GM21367 (cell line): ENCODE results near the gene LPCAT3.
"Not testable (repeated sequence)": the region's sequence is repeated elsewhere in the genome, so short reads cannot be mapped to it uniquely, and the experiment has no call there.

Experiments used
- ATAC-seq: cut with Tn5 transposase; IDR thresholded peaks from one replicate; pipeline ENCODE4 v1.9.1; 2021; ENCODE audit not compliant: unreplicated experiment

LPCAT3 gene

GRCh38 chr12:7018350-7019042, at the start of gene LPCAT3:
Gene LPCAT3 (minus strand): TSS chr12:7018476. CDS start chr12:7018424, 52 bp downstream.
- peak; percentile 93 for ATAC-seq

DNA sequence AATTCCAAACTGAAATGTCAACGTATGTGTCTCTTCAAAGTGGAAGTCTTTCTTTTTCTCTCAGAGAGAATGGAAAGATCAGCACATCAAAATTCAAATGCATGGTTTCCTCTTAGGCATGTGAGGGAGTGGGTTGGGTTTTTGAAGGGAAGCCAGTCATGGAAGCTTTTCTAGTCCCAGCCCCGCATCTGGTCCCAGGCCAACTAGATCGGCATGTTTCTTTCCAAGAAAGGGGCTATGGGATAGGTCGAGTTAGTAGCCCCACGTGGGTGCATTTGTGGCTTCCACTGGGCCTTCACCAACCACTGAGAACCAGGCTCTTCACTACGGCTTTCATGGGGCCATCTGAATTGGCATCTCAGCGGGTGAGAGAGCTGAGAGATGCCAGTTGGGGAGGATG, 48.8 kb upstream of the LPCAT3 start:
- ATAC-seq = no peak

GRCh38 chr12:7066596-7066995, 48.3 kb upstream of the LPCAT3 start:
- ATAC-seq = no peak

DNA sequence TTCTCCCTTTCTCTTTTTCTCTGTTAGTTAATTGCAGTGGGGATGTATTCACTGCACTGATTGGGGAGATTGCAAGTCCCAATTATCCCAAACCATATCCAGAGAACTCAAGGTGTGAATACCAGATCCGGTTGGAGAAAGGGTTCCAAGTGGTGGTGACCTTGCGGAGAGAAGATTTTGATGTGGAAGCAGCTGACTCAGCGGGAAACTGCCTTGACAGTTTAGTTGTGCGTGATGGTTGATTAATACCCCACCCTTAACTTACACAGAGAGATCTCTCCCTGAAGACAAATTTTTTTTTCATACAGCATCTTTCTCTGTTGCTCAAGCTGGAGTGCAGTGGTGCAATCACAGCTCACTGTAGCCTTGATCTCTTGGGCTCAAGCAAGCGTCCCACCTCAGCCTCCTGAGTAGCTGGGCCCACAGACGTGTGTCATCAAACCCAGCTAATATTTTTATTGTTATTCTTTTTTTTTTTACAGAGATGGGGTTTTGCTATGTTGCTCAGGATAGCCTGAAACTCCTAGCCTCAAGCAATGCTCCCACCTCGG, 46.9 kb upstream of the LPCAT3 start:
- no peak for ATAC-seq

- ATAC-seq = no peak
Measured at GRCh38 chr12:7064516-7064915, 46.2 kb upstream of the LPCAT3 start.

- no peak for ATAC-seq
Measured at GRCh38 chr12:7061596-7061995, 43.3 kb upstream of the LPCAT3 start.

- ATAC-seq = no peak
Measured at GRCh38 chr12:7061138-7061537, 42.9 kb upstream of the LPCAT3 start.

DNA sequence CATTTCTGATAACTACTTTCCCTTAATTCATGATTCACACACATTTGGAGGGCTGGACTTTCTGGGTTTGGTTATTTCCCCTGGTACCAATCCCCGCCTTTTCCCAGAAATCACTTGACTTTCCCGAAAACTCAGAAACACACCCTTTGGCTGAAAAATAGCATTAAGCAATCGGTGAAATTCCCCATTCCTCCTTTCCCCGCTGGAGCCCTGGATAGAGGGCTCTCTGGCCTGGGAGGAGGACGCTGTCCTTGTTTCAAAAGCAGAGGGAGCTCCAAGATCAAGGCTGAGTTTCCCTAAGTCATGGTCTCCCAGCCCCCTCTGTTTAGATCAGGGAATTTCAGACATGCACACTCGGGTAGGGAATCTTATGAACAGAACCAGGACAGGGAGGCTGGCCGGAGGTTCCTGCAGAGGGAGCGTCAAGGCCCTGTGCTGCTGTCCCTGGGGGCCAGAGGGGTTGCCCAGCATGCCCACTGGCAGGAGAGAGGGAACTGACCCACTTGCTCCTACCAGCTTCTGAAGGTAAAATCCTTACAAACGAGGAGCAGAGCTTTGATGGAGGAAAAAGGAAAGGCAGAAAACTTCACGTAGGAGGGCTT, 42.2 kb upstream of the LPCAT3 start, which contains the start of gene C1S:
TSS of gene C1S (plus strand) at position 366 of the 602 bp plus-strand sequence. CDS start 1,195 bp downstream, outside the sequence.
- ATAC-seq = no peak

DNA sequence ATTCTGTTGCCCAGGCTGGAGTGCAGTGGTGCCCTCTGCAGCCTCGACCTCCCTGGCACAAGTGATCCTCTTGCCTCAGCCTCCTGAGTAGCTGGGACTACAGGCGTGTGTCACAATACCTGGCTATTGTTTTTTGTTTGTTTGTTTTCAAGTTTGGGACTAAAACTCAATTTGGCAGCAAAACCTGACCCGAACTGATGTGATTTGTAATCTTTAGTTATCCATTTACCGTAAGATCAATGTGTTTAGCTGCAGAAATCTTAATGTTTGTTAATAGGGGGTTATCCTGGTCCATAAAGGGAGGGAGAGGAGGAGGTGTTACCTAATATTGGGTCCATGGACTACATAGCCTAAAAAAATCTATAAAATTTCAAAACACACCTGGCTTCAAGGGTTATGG, 41.5 kb upstream of the LPCAT3 start:
- no peak for ATAC-seq

GRCh38 chr12:7058850-7059395, 40.6 kb upstream of the LPCAT3 start:
- no peak for ATAC-seq

GRCh38 chr12:7058163-7058845, 40.0 kb upstream of the LPCAT3 start:
- no peak for ATAC-seq

DNA sequence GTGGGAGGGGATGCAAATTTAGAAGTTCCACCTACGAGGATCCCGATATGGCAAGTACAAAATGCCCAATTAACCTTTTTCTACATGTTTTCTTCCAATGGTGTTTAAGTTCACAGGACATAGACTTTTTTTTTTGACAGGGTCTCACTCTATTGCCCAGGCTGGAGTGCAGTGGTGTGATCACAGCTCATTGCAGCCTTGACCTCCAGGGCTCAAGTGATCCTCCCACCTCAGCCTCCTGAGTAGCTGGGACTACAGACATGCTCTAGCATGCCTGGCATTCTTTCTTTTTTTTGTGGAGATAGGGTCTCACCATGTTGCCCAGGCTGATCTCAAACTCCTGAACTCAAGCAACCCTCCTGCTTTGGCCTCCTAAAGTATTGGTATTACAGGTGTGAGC, 37.5 kb upstream of the LPCAT3 start:
- ATAC-seq = not testable (repeated sequence)

GRCh38 chr12:7054925-7055324, 36.6 kb upstream of the LPCAT3 start:
- no peak for ATAC-seq

DNA sequence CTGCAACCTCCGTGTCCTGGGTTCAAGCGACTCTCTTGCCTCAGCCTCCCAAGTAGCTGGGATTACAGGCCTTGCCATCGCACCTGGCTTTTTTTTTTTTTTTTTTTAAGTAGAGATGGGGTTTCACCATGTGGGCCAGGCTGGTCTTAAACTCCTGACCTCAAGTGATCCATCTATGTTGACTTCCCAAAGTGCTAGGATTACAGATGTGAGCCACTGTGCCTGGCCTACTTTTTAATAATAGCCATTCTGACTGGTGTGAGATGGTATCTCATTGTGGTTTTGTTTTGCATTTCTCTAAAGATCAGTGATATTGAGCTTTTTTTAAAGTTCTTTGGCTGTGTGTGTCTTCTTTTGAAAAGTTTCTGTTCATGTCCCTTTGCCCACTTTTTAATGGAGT, 31.7 kb upstream of the LPCAT3 start:
- not testable (repeated sequence) for ATAC-seq

- ATAC-seq = not testable (repeated sequence)
Measured at GRCh38 chr12:7049445-7049951, 31.2 kb upstream of the LPCAT3 start.

- ATAC-seq = no peak
Measured at GRCh38 chr12:7047306-7047705, 29.0 kb upstream of the LPCAT3 start.

- no peak for ATAC-seq
Measured at GRCh38 chr12:7046383-7047105, 28.3 kb upstream of the LPCAT3 start.

DNA sequence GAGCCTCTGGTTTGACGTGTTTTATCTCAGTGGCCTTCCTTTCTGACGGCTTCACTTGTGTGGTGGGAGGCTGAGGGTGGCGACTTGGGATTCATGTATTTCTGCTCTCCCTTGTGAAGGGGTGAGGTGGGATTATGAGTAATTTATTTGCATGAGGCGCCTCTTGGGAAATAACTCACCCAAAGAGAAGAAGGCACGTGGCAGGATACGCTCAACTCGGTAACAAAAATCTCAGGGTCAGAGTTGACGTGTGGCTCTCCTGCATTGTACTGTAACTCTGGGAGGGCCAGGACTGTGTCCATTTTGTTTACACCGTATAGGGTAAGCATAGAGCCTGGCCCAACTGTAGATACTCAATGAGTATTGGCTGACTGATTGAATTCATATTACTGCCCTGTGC, 27.6 kb upstream of the LPCAT3 start:
- ATAC-seq = no peak

GRCh38 chr12:7042842-7043241, 24.6 kb upstream of the LPCAT3 start:
- no peak for ATAC-seq

GRCh38 chr12:7039403-7039802, 21.1 kb upstream of the LPCAT3 start:
- no peak for ATAC-seq

- ATAC-seq = no peak
Measured at GRCh38 chr12:7038591-7038990, 20.3 kb upstream of the LPCAT3 start.
